SU-DHL-6 (cell line): ENCODE data around the gene MYOZ3.

Experiments
- H2AFZ ChIP-seq: fragments of 200-600 bp; sonication (generic); 2 replicates; pipeline ENCODE4 v1.6.1; 2014; ENCODE audit warnings: low read depth, mild to moderate bottlenecking, moderate library complexity, mixed read lengths, antibody characterized with exemption, low read length; ENCODE audit not compliant: severe bottlenecking
- H3F3A ChIP-seq: fragments of 200-600 bp; shearing (Covaris generic); 2 replicates; pipeline ENCODE4 v1.6.0; 2016; ENCODE audit warnings: antibody characterized with exemption, mild to moderate bottlenecking; ENCODE audit not compliant: insufficient read depth
- H3K27ac ChIP-seq: fragments of 200-600 bp; sonication (generic); 2 replicates; pipeline ENCODE4 v1.5.1; 2016; ENCODE audit warnings: low read depth, mild to moderate bottlenecking, low read length, moderate library complexity, mixed read lengths
- H3K27me3 ChIP-seq: fragments of 200-600 bp; sonication (generic), shearing (Covaris generic); 2 replicates; pipeline ENCODE4 v1.6.0; 2014; ENCODE audit warnings: mild to moderate bottlenecking, low read length
- H3K36me3 ChIP-seq: fragments of 200-600 bp; sonication (generic); 2 replicates; pipeline ENCODE4 v1.6.1; 2014; ENCODE audit warnings: mild to moderate bottlenecking, low read length, mixed read lengths
- H3K4me2 ChIP-seq: fragments of 300-600, 200-600 bp; shearing (Covaris generic), sonication (generic); 2 replicates; pipeline ENCODE4 v1.6.0; 2014; ENCODE audit warnings: low read length, low read depth, mild to moderate bottlenecking; ENCODE audit not compliant: poor library complexity, severe bottlenecking
- H3K4me3 ChIP-seq: fragments of 200-600 bp; sonication (generic); 2 replicates; pipeline ENCODE4 v1.5.1; 2014; ENCODE audit warnings: antibody characterized with exemption, low read length, mild to moderate bottlenecking, mixed read lengths; ENCODE audit not compliant: insufficient read depth, poor library complexity, severe bottlenecking
- H3K79me2 ChIP-seq: fragments of 200-600 bp; sonication (generic); 2 replicates; pipeline ENCODE4 v1.6.1; 2014; ENCODE audit warnings: mild to moderate bottlenecking, low read length, moderate library complexity; ENCODE audit not compliant: insufficient read depth
- H3K9ac ChIP-seq: fragments of 200-600 bp; sonication (generic); 2 replicates; pipeline ENCODE4 v1.7.0; 2014; ENCODE audit warnings: mild to moderate bottlenecking, low read length
- H3K9me2 ChIP-seq: fragments of 200-600 bp; sonication (generic); replicated peaks from 2 replicates; pipeline ENCODE4 v1.6.1; 2014; ENCODE audit warnings: low read length; ENCODE audit not compliant: insufficient read depth
- H3K9me3 ChIP-seq: fragments of 200-600 bp; sonication (generic); 2 replicates; pipeline ENCODE4 v1.6.1; 2014; ENCODE audit warnings: low read length, mixed read lengths; ENCODE audit not compliant: insufficient read depth
- H4K20me1 ChIP-seq: fragments of 200-600 bp; sonication (generic); 2 replicates; pipeline ENCODE4 v1.6.1; 2014; ENCODE audit warnings: low read depth, mild to moderate bottlenecking, antibody characterized with exemption, low read length, moderate library complexity, mixed read lengths
- EZH2phosphoT487 ChIP-seq: fragments of 200-600 bp; sonication (generic), shearing (Covaris generic); conservative IDR thresholded peaks from 2 replicates; pipeline ENCODE4 v1.6.1; 2018; ENCODE audit warnings: mild to moderate bottlenecking, antibody characterized with exemption, low read length, moderate library complexity, mixed read lengths
- TF ChIP-seq, protein P1 (sequence below): fragments of 200-600 bp; sonication (generic); IDR thresholded peaks from one replicate; pipeline ENCODE4 v1.5.1; 2017; ENCODE audit warnings: antibody characterized with exemption, mild to moderate bottlenecking, low read length, moderate library complexity; ENCODE audit not compliant: insufficient read depth, poor library complexity, severe bottlenecking

Gene MYOZ3

DNA sequence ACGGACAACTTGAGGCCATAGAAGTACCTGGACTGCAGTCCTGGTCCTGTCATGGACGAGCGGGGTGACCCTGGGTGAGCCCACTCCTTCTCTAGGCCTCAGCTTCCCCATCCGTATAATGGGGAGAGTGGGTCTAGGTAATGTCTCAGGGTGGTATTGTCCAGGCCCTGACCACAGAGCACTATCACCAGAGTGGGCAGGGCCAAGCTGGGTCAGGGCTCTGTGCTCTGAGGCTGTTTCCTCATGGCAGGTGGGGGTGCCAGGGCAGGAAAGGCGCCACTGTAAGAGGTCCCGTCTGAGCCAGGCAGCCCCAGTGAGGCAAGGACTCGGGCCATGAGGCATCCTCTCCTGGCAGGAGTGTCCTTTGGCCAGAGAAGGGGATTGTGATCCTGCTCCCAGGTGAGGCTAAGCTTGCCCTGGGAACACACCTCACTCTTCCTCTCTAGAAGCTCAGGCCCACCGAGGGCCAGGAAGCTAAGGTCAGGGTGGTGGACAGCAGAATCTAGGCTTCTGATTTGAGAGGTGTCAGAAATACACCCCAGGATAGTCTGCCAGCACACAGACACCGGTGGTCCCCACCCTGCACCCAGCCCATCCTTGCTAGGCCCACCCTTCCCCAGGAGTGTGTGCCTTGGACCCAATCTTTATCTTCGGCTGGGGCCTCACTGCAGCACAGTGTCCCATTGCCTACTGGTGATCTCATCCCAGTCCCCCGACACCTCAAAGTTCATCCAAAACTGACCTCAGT, 1.5 kb upstream of the MYOZ3 start:
- TF ChIP-seq EZH2phosphoT487 = no peak
- TF ChIP-seq, protein P1, sequence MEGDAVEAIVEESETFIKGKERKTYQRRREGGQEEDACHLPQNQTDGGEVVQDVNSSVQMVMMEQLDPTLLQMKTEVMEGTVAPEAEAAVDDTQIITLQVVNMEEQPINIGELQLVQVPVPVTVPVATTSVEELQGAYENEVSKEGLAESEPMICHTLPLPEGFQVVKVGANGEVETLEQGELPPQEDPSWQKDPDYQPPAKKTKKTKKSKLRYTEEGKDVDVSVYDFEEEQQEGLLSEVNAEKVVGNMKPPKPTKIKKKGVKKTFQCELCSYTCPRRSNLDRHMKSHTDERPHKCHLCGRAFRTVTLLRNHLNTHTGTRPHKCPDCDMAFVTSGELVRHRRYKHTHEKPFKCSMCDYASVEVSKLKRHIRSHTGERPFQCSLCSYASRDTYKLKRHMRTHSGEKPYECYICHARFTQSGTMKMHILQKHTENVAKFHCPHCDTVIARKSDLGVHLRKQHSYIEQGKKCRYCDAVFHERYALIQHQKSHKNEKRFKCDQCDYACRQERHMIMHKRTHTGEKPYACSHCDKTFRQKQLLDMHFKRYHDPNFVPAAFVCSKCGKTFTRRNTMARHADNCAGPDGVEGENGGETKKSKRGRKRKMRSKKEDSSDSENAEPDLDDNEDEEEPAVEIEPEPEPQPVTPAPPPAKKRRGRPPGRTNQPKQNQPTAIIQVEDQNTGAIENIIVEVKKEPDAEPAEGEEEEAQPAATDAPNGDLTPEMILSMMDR = no peak
- Histone ChIP-seq H3K36me3 (no peaks in the 10 kb centered on the region), H3K9ac (no peak overlapping the region), H3K4me2 (no peak overlapping the region), H2AFZ (no peak overlapping the region), H3K4me3 (no peak overlapping the region), H3K79me2 (no peaks in the 10 kb centered on the region), H4K20me1 (no peaks in the 10 kb centered on the region), H3K27me3 (no peaks in the 10 kb centered on the region), H3K9me2 (no peaks in the 10 kb centered on the region), H3K9me3 (no peaks in the 10 kb centered on the region), H3F3A (no peaks in the 10 kb centered on the region), H3K27ac (no peak overlapping the region)

DNA sequence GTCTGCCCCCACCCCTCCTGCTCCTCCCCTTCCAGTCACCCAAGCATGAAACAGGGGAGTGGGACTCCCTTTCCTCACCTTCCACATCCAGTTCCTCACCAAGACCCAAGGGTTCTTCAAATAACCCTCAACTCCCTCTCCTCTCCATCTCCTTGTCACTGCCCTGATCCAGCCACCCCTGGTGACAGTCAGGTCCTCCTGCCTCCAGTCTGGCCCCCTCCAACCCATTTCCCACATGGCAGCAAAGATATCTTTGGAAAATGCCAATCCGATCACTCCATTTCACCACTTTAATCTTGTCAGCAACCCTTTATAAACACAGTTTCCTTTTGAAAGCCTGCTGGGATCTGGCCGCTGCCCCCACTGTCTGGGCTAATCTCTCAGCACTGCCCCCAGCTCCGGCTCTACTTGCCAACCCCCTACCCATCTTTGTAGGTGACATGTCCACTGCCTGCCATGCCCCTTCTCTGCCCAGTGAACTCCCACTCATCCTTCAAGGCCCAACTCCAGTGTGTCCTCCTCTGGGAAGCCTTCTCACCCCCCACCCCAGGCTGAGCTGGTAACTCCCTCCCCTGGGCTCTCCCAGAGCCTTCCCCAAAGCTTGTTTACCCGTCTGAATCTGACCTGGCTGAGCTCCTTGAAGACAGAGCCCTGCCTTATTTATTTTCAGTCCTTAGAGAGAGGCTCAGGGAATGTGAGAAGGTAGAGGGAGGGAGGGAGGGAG, 781 bp upstream of the MYOZ3 start:
- Histone ChIP-seq H3K27ac (no peak overlapping the region), H3K9me3 (no peaks in the 10 kb centered on the region), H3K4me2 (no peak overlapping the region), H3K4me3 (no peak overlapping the region), H3K9ac (no peak overlapping the region), H4K20me1 (no peaks in the 10 kb centered on the region), H3K9me2 (no peaks in the 10 kb centered on the region), H3K36me3 (no peaks in the 10 kb centered on the region), H2AFZ (no peak overlapping the region), H3F3A (no peaks in the 10 kb centered on the region), H3K27me3 (no peaks in the 10 kb centered on the region), H3K79me2 (no peaks in the 10 kb centered on the region)
- TF ChIP-seq, protein P1 = no peak
- TF ChIP-seq EZH2phosphoT487 = no peak

DNA sequence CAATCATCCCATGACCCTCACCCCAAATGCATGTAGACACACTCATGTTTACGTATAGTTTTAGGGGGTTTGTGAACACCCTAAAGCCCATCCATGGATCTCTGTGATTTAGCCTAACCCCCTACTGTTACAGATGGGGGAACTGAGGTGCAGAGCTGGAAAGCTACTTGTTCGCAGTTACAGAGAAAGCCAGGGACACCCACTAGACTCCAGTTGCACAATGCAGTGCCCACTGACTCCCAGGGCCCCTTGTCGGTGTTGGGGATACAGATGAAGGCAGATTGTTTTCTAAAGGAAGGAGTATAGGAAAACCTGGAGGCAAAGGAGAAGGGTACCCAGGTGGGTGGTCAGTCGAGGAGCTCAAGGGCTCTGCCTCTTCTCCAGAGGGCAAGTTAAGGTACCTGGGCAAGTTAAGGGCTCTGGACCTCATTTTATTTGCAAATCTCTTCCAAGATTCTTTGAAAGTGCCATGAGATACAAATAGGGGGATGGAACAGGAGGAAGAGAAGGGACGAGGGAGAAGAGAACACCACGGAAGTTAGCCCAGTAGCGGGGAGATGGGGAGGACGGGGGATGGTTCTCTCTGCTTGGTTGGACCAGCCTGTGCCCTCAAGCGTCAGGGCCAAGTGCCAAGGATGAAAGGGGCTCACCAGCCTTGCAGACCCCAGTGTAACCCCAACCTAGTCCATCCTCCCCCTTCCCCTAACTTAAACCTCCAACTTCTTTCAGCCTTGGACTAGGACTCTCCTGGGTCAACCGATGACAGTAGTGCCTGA, 958 bp downstream of the MYOZ3 start:
- H4K20me1 ChIP-seq = no peaks in the 10 kb centered on the region
- no peak overlapping the region for H2AFZ ChIP-seq
- H3K9me2 ChIP-seq = no peaks in the 10 kb centered on the region
- no peak for TF ChIP-seq EZH2phosphoT487
- TF ChIP-seq, protein P1 = no peak
- no peak overlapping the region for H3K4me2 ChIP-seq
- no peak overlapping the region for H3K9ac ChIP-seq
- no peaks in the 10 kb centered on the region for H3K36me3 ChIP-seq
- H3K4me3 ChIP-seq = no peak overlapping the region
- H3K79me2 ChIP-seq = no peaks in the 10 kb centered on the region
- H3K9me3 ChIP-seq = no peaks in the 10 kb centered on the region
- H3K27ac ChIP-seq = no peak overlapping the region
- H3F3A ChIP-seq = no peaks in the 10 kb centered on the region
- H3K27me3 ChIP-seq = no peaks in the 10 kb centered on the region
